ENCODE data around the gene ABHD4. TPM values are rescaled to one million over a fixed set of nuclear protein-coding genes. Genes with fewer than 3 reads are reported as not detected.

Gene ABHD4, protein sequence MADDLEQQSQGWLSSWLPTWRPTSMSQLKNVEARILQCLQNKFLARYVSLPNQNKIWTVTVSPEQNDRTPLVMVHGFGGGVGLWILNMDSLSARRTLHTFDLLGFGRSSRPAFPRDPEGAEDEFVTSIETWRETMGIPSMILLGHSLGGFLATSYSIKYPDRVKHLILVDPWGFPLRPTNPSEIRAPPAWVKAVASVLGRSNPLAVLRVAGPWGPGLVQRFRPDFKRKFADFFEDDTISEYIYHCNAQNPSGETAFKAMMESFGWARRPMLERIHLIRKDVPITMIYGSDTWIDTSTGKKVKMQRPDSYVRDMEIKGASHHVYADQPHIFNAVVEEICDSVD
- 13.0 and 18.1 TPM in 2 replicates for total RNA-seq

DNA sequence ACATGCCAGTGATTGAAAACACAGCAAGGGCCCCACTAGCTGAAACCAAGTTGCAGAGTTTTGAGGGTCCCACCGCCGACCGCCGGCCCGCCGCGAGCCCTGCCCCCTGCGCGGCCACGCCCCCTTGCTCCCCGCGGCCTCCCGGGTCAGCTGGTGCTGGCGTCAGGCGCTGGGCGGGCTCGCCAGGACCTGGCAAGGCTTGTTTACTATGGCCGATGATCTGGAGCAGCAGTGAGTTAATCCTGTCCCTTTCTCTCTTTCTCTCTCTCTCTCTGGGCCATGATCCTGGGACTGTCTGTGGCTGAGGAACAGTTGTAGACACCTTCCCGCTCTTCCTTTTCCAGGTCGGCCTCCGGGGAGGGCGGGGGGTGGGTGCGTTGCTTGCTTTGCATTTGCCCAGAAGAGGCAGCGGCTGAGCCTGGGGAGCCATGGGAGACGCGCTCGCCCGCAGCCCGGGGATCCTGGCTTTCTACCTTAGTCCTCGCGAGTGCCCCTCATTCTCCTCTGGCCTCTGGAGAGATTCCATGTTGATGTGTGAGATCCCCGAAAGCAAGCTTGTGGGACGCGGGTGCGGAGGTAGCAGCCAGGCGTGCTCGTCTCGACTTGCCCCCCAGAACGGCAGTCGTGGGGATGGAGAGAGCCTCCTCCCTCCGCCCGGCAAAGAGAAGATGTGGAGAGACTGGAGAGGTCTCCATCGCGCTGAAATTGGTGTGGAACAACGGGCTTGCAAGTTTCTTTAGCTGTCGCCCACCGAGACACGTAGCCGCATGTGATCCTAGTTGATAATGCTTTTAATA, at the start of gene ABHD4:
ABHD4 (plus strand) TSS at position 202 of the 797 bp plus-strand sequence; CDS start at position 209, 7 bp downstream.

DNA sequence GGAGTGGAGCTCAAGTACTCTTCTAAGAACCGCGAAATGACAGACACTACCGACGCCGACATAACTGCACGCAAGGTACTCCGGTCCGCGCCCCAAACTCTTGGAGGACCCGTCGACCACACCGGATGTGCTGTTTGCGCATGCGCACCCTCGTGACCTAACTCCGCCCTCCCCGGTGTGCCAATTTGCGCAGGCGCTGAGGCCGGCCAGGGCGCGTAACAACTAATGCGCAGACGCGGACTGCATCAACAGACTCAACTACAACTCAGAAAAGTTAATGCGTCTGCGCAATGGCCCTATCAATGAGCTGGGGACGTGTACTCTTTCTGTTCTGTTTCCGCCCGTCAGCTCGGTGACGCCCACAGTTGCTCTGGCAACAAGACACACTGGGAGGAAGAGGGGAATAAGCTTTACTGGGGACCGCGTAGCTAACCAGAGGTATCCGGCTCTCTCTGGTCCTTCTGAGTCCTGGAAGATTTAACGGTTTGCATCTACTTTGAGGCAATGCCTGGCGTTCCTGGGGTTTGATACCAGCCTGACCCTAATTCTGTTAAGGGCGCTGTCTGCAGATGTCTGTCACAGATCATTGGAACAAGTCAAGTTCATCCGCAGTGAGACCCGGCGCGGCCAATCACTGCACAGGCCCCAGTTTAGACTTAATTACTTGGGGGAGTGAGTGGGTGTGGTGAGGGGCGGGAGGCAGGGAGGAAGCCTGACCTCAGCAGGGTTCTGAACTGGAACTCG, 8.8 kb upstream of the ABHD4 start, which contains the start of gene DAD1:
DAD1 (minus strand) TSS at position 129 of the 744 bp plus-strand sequence; CDS start at position 62, 67 bp downstream.

DNA sequence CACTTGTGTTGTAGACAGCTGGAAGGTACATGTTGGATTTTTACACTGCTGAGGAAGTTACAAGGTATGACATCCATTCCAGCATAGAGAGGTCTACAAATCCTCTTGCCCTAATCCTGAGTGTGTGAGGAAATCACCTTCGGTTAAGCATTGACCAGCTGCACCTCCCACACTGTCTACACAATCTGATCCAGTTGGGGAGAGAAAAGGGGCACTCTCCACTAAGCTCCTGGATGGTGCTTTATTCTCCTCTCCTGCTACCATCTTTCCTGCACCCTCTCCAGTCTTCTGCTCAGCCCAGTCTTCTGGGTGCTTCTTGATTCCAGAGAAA, 46.2 kb downstream of the ABHD4 start, which contains the start of gene OR6J1:
OR6J1 (minus strand) TSS at position 48 of the 331 bp plus-strand sequence. CDS start 9,541 bp downstream, outside the sequence.

Other genes starting within 250 kb of the ABHD4 start
- gene DAD1, start 9.1 kb upstream of the ABHD4 start, total RNA-seq = 141 and 360 TPM in 2 replicates
- gene OR6J1, start 46.1 kb downstream of the ABHD4 start, total RNA-seq = not detected in 2 replicates
- 52.7 and 69.9 TPM in 2 replicates for gene OXA1L, start 168.4 kb downstream of the ABHD4 start, total RNA-seq
- 3.5 and 28.5 TPM in 2 replicates for gene SLC7A7, start 217.1 kb downstream of the ABHD4 start, total RNA-seq
- 36.9 and 64.4 TPM in 2 replicates for gene MRPL52, start 231.6 kb downstream of the ABHD4 start, total RNA-seq
- gene MMP14, start 238.3 kb downstream of the ABHD4 start, total RNA-seq = 92.7 and 162 TPM in 2 replicates